Measurements from ENCODE around the gene PEDS1.

DNA sequence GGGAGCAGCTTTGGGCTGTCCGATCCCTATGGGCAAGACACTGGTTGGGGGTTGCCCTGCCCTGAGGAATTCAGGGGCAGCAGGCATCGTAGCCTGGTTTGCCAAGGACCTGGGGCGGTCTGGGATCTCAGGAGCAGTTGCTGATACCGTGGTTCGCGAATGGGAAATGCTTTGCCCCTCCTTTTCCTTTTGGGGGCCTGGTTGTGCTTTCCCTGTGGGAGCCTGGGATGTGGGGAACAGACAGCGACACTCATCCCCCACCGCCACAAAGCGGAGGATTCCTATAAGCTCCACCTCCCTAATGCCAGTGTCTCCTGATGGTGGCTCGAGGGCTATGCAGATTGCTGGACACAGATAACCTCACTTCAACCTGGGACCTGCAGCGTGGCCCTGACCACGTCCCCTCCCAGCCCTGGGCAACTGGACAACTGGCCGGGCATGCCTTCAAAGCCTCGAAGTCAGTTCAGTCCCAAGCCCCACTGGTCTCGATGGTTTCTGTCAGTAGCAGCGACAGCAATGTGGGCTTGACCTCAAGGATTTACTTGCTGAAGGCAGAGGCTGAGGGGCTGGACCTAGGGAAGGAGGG lies 40.4 kb upstream of the PEDS1 start:
- TF ChIP-seq, protein P1, sequence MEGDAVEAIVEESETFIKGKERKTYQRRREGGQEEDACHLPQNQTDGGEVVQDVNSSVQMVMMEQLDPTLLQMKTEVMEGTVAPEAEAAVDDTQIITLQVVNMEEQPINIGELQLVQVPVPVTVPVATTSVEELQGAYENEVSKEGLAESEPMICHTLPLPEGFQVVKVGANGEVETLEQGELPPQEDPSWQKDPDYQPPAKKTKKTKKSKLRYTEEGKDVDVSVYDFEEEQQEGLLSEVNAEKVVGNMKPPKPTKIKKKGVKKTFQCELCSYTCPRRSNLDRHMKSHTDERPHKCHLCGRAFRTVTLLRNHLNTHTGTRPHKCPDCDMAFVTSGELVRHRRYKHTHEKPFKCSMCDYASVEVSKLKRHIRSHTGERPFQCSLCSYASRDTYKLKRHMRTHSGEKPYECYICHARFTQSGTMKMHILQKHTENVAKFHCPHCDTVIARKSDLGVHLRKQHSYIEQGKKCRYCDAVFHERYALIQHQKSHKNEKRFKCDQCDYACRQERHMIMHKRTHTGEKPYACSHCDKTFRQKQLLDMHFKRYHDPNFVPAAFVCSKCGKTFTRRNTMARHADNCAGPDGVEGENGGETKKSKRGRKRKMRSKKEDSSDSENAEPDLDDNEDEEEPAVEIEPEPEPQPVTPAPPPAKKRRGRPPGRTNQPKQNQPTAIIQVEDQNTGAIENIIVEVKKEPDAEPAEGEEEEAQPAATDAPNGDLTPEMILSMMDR (IDR thresholded peaks at IDR 0.05; ENCODE audit: insufficient read depth, low read length): no peak
- TF ChIP-seq, protein P2, sequence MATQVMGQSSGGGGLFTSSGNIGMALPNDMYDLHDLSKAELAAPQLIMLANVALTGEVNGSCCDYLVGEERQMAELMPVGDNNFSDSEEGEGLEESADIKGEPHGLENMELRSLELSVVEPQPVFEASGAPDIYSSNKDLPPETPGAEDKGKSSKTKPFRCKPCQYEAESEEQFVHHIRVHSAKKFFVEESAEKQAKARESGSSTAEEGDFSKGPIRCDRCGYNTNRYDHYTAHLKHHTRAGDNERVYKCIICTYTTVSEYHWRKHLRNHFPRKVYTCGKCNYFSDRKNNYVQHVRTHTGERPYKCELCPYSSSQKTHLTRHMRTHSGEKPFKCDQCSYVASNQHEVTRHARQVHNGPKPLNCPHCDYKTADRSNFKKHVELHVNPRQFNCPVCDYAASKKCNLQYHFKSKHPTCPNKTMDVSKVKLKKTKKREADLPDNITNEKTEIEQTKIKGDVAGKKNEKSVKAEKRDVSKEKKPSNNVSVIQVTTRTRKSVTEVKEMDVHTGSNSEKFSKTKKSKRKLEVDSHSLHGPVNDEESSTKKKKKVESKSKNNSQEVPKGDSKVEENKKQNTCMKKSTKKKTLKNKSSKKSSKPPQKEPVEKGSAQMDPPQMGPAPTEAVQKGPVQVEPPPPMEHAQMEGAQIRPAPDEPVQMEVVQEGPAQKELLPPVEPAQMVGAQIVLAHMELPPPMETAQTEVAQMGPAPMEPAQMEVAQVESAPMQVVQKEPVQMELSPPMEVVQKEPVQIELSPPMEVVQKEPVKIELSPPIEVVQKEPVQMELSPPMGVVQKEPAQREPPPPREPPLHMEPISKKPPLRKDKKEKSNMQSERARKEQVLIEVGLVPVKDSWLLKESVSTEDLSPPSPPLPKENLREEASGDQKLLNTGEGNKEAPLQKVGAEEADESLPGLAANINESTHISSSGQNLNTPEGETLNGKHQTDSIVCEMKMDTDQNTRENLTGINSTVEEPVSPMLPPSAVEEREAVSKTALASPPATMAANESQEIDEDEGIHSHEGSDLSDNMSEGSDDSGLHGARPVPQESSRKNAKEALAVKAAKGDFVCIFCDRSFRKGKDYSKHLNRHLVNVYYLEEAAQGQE (IDR thresholded peaks at IDR 0.05; ENCODE audit: insufficient replicate concordance, low read depth): no peak
- no peak for TF ChIP-seq GABPA (IDR thresholded peaks at IDR 0.05; ENCODE audit: low read depth)
- no peak for TF ChIP-seq SPI1 (IDR thresholded peaks at IDR 0.05; ENCODE audit: borderline replicate concordance, low read depth)
- TF ChIP-seq POLR2AphosphoS5 (IDR thresholded peaks at IDR 0.05; ENCODE audit: low read depth): no peak; the same call in 1 of the 2 replicates

Measured in HL-60 (cell line).